ENCODE data around the gene FUT1.
"Not testable (repeated sequence)": the region's sequence is repeated elsewhere in the genome, so short reads cannot be mapped to it uniquely, and the experiment has no call there.

Gene FUT1

DNA sequence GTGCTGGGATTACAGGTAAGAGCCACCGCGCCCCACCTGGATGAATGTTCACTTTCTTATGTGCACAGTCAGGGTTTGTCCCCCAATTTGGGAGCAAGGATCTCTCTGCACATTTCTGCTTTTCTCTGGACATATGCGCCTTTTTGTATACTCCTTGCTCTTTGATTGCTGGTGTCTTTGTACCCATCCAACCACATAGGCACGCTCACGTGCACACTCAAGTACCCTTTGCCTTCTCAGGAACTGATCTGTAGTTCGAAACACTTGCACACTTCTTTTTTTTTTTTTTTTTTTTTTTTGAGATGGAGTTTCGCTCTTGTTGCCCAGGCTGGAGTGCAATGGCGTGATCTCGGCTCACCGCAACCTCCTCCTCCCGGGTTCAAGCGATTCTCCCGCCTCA is 34.3 kb downstream of the FUT1 start:
- not testable (repeated sequence) for DNase-seq (ENCODE audit: low spot score)

DNA sequence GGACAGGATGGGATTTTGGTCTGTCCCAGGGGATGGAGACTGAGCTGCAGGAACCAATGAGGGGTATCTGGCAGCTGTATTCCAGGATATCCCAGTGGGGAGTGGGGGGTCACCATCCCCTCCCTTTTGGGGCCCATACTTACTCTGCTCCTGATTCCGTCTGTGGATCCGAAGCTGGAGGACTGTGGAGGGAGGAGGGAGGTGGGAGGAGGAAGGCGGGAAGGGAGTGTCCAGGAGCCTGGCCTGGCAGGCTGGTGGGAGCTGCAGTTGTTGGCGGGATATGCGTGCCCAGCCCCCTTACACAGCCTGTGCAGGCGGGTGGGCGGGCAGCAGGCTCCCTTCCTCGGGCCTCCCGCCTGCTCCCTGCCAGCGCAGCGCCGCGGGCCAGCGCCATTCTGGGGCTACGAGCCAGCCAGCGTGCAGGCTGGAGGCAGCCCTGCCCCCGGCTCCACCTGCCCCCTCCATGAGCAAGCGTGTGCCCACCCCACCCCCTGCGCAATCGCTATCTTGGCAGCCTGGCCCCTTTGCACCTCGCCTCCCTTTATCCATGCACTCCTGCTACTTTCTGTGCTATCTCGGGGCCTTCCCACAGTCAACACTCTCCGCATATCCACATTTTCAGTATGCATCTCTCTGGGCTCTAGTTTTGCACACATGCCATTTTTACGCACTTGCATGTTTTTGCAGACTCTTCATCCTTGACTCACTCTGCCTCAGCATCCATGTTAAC is 35.7 kb downstream of the FUT1 start:
- DNase-seq (ENCODE audit: low spot score): peak; percentile 67

DNA sequence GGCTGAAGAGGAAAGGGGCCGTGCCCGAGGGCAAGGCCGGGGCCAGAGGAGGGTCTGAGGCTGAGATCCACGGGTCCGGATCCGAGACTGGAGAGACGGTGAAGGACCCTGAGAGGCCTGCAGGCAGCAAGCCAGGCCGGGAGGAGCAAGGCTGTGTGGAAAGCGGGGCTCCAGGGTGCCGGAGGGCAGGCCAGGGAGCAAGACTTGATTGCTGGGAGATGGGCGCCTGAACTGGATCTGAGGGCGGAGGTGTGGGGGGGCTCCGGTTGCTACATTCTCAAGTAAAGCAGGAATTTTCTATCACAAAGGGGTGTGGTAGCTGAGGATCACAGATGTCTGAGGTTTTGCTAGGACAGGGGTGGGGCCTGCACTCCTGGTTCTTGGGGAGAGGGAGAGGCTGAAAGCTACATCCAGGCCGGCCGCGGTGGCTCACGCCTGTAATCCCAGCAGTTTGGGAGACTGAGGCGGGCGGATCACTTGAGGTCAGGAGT is 36.7 kb downstream of the FUT1 start:
- peak; percentile 54 for DNase-seq (ENCODE audit: low spot score)

DNA sequence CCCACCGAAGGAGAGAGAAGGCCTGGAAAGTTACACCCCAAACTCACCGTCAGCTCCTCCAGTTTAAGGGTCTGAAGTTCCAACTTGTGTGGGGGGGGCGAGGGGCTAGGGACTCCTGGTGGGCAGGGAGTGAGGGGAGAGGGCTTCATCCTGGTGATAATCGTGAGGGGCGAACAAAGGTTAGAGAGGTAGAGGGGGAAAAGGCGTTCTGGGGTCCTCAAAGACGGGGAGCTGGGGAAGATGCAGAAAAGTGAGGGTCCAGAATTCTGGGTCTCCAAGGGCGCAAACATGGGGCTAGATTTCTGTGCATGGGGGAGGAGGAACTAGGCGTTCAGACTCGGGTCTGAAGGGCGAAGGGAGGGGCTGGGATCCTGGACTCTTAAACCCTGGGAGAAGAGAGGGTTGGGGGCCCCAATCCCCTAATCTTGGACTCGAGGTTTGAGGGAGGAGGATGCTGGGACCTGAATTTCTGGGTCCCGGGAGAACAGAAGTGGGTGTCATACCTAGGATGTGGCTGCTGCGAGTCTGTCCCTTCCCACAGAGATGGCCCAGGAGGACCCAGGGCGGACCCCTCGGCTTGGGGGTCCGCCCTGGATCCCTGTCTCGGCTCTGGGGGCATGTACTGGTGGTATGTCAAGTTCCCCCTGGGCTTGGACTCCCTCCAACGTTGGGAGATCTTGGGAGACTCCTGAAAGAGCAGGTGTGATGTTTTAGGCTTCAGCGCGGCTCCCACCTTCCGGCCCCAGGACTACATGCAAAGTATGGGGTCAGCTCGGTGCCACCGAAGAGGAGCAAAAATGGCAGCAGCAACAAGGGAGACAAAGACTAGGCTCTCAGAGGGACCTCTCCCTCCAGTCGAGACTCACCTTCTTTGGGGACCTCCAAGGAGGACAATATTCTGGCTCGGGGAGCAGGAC is 37.4 kb downstream of the FUT1 start:
- DNase-seq (ENCODE audit: low spot score): no peak

DNA sequence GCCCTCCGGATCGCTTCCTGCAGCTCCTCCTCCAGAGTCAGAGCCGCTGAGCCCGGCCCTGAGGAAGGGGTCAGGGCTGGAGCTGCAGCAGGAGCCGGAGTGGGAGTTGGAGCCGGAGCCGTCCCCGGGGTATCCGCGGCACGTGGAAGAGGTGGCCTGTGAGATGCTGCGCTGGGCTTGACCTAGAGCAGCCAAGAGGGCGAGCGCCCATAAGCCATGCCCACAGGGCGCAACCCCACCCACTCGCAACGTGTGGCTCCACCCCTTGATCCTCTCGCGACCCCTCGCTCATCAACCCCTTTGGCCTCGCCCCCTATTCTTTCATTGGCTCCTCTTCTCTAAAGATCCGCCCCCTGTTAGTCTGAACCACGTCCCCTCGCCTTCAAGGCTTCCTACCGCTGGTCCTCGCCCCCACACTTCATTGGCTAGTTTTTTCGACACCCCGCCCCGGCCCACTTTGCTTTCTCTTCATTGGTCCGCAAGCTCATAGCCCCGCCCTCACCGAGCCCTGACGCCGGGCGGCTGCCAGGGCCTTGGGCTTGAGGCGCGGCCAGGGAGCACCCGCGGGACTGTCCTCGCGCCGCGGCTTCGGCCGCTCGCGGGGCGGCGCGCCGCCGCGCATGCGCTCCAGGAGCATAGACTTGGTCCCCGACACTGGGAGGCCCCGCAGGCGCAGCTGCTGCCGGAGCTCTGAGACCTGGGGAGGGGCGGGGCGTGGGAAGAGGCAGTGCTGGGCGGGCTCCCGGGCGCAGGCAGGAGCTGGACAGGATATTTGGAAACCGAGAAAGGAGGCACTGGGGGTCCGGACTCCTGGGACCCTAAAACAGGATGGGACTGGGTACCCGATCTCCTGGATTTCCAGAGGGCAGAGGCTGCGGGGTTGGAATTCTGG is 38.3 kb downstream of the FUT1 start:
- DNase-seq (ENCODE audit: low spot score): peak; percentile 99

DNA sequence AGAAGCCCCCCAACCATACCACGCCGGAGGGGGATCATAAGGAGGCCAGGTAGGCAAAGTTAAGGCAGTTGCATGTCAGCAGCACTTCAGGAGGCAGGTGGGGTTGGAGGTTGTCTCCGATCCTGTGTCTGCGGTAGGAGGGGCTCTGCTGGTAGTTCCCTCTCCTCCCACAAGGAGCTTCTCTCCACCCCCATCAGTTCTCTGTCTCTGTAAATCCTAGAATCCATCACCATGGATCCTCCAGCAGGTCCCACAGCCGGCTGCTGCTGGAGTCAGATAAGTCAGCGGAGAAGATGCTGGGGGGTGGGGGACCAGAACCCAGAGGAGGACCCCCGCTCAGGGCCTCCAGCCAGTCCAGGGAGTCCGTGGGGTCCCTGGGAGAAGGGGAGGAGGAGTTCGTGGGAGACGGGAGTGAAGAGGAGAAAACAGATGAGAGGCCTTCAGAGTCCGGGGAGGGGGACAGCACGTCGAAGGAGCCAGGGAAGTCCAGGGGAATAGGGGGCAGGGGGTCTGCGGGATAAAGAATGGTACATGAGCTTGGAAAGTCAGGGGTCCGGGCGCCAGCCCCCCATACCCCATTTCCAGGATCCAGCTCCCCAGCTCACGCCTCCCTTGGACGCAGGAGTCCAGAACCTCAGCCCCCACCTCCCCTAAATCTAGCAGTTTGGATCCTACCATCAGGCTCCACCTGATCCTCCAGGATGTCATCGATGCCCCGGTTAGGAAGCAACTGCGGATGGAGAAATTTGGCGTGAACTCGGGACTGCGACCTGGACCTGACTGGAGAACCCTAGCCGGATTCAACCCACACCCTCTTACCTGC is 39.2 kb downstream of the FUT1 start:
- DNase-seq (ENCODE audit: low spot score): peak; percentile 67

DNA sequence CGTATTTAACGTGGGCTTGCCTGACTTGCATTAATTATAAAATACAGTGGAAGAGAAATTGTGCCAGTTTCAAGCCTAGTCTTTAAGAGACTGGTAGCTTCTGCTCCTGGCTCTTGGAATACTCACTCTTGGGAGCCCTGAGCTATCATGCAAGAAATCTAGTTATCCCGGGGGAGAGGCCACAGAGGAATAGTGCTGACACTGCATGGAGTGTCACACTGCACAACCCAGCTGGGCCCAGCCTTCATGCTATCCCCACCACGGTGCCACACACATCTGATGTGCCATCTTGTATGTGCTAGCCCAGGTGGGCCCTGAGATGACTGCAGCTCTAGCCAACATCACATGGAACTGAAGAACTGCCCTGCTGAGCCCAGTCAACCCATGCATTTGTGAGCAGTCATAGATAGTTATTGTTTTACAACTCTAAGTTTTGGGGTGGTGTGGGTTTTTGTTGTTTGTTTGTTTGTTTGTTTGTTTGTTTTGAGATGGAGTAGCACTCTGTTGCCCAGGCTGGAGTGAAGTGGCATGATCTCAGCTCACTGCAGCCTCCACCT is 41.3 kb downstream of the FUT1 start:
- no peak for DNase-seq (ENCODE audit: low spot score)

DNA sequence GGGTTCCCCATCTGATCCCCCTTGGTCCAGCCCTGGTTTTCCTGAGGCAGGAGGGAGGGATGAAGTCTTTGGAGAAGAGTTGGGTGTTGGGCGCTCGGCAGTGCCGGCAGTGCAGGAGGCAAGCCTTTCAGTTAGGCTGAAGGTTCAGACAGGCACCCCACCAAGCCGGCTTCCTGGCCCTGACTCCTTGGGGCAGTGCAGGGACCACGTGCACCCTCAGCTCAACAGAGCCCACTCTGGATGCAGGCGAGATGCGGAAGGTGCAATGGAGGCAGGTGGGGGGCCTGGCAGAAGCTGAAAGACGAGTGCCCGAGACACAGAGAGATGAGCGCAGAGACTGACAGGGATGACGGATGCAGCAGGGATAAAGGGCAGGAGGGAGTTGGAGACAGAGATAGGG is 44.0 kb downstream of the FUT1 start:
- DNase-seq (ENCODE audit: low spot score): no peak

DNA sequence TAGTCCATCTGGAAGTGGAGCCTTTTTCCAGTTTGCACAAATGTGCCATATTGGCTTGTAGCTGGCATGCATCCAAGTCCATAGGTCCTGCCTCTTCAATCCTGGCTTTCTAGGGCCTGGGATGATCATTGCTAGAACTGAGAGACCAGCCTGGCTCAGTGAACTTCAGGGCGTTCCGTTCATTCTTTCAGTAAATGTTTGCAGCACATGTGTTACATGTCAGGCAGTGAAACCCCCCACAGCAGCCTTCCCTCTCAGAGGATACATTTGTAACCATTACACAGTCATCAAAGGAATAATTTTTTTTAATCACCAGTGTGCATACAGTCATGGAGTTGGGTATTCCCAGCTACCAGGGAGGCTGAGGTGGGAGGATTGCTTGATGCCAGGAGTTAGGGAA is 47.0 kb downstream of the FUT1 start:
- DNase-seq (ENCODE audit: low spot score): no peak

DNA sequence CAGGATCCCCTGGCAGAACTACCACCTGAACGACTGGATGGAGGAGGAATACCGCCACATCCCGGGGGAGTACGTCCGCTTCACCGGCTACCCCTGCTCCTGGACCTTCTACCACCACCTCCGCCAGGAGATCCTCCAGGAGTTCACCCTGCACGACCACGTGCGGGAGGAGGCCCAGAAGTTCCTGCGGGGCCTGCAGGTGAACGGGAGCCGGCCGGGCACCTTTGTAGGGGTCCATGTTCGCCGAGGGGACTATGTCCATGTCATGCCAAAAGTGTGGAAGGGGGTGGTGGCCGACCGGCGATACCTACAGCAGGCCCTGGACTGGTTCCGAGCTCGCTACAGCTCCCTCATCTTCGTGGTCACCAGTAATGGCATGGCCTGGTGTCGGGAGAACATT is 49.1 kb downstream of the FUT1 start:
- no peak for DNase-seq (ENCODE audit: low spot score)

DNA sequence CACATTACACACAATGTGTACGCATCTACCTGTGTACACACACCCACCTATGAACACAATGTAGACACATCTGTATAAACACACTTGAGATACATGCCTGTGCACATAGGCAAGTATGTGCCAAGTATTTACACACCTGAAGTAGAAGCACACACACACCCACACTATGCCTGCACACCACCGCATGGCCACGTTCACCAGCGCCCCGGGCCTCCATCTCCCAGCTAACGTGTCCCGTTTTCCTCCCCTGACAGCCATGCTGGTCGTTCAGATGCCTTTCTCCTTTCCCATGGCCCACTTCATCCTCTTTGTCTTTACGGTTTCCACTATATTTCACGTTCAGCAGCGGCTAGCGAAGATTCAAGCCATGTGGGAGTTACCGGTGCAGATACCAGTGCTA is 49.7 kb downstream of the FUT1 start:
- no peak for DNase-seq (ENCODE audit: low spot score)

DNA sequence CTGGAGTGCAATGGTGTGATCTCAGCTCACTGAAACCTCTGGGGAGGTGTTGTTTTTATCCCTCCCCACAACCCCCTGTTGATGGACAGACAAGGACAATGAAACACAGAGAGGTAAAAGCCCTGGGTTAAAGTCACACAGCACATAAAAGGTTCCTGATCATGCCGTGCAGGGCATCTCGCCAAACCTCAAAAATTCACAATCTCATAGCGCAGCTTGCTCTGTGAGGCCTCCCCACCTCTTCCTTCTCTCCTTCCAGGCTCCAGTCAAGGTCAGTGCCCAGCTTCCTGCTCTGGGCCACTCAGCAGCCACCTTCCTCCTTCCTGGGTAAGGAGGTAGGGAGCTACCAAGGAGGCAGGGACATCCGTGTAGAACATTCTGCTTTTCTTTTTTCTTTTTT is 54.4 kb downstream of the FUT1 start:
- DNase-seq (ENCODE audit: low spot score): no peak

All from ecto neural progenitor cell (in vitro differentiated cells).